RWPE1 (cell line): ENCODE measurements around the gene IFIT1B.
A peak's percentile ranks its signal among the peaks of the same experiment; 100 is the strongest.

Experiments
- CTCF ChIA-PET: fragments of 350-600 bp; sonication (Branson Sonifier 250); formaldehyde crosslinking; extraction: SDS; loops from one replicate; lab custom pipeline; 2021; lab: Yijun Ruan, JAX
- POLR2A ChIA-PET: fragments of 400-600 bp; formaldehyde crosslinking; extraction: SDS; loops from one replicate; lab custom pipeline; 2020; ENCODE audit warnings: antibody characterized with exemption; ENCODE audit not compliant: low non-redundant PET; lab: Yijun Ruan, JAX
- DNase-seq: peaks from one replicate; pipeline ENCODE4 v3.0.0; 2012; ENCODE audit warnings: low spot score
- H3K27ac ChIP-seq: fragments of 450-650 bp; 2 replicates; pipeline ENCODE4 v1.5.1; 2017
- TF ChIP-seq, protein P1 (sequence below): fragments of 450-650 bp; conservative IDR thresholded peaks from 2 replicates; pipeline ENCODE4 v1.5.1; 2017; ENCODE audit warnings: low read depth, mild to moderate bottlenecking

Gene IFIT1B

DNA sequence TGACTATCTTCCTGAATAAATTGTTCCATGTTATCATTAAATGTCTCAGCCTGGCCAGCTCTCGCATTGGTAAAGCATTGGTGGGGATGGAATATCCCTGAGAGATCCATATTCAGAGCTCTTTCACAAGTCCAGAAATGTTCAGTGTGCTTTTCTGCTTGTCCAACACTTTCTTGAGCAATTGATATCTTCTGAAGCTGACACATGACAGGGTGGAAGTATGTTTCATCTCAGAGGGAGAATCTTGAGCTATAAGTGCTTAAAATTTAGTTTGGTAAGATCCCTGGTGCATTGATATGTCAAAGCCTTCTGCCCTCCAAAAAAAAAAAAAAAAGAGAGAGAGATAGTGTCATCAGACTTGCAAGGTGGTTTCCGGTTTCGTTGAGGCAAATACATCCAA lies 42.6 kb upstream of the IFIT1B start:
- no peak overlapping the region for H3K27ac ChIP-seq
- TF ChIP-seq, protein P1, sequence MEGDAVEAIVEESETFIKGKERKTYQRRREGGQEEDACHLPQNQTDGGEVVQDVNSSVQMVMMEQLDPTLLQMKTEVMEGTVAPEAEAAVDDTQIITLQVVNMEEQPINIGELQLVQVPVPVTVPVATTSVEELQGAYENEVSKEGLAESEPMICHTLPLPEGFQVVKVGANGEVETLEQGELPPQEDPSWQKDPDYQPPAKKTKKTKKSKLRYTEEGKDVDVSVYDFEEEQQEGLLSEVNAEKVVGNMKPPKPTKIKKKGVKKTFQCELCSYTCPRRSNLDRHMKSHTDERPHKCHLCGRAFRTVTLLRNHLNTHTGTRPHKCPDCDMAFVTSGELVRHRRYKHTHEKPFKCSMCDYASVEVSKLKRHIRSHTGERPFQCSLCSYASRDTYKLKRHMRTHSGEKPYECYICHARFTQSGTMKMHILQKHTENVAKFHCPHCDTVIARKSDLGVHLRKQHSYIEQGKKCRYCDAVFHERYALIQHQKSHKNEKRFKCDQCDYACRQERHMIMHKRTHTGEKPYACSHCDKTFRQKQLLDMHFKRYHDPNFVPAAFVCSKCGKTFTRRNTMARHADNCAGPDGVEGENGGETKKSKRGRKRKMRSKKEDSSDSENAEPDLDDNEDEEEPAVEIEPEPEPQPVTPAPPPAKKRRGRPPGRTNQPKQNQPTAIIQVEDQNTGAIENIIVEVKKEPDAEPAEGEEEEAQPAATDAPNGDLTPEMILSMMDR, result no peak
- ChIA-PET CTCF (no interaction called here), POLR2A (no interaction called here)
- DNase-seq, result no peak

- ChIA-PET POLR2A (no interaction called here), CTCF (no interaction called here)
- no peak overlapping the region for H3K27ac ChIP-seq
- no peak for DNase-seq
- TF ChIP-seq, protein P1, result no peak
These were observed 41.6 kb upstream of the IFIT1B start for GRCh38 chr10:89336241-89336640.

DNA sequence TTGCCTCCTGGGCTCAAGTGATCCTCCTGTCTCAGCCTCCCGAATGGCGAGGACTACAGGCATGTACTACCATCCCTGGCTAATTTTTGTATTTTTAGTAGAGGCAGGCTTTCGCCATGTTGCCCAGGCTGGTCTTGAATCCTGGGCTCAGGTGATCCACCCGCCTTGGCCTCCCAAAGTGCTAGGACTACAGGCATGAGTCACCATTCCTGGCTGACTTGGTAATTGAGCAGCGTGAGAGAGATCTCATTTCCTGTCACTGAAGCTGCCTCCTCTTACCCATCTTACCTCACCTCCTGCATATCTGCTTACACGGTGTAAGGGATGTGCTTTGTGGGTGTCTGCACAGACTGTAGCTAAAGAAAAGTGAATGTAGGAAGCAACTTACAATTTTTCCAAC lies 40.4 kb upstream of the IFIT1B start:
- DNase-seq, result peak; percentile 54
- TF ChIP-seq, protein P1, result no peak
- CTCF ChIA-PET, result interaction anchor here (0.8 kb wide), 1 partner anchor 19 kb away, joined by 4 read pairs; no protein-coding TSS in a partner anchor
- POLR2A ChIA-PET, result no interaction called here
- H3K27ac ChIP-seq, result peak overlapping the region; percentile 60

- ChIA-PET POLR2A (no interaction called here), CTCF (interaction anchor here (1.1 kb wide), 1 partner anchor 15 kb away, joined by 3 read pairs; no protein-coding TSS in a partner anchor)
- H3K27ac ChIP-seq, result no peak overlapping the region
- TF ChIP-seq, protein P1, result no peak
- DNase-seq, result no peak
These were observed 39.1 kb upstream of the IFIT1B start for GRCh38 chr10:89338713-89339112.

- TF ChIP-seq, protein P1, result no peak
- CTCF ChIA-PET, result no interaction called here
- POLR2A ChIA-PET, result no interaction called here
- no peak overlapping the region for H3K27ac ChIP-seq
- no peak for DNase-seq
These were observed 38.0 kb upstream of the IFIT1B start for GRCh38 chr10:89339875-89340274.

- DNase-seq, result no peak
- POLR2A ChIA-PET, result no interaction called here
- TF ChIP-seq, protein P1, result no peak
- CTCF ChIA-PET, result no interaction called here
- no peak overlapping the region for H3K27ac ChIP-seq
These were observed 36.2 kb upstream of the IFIT1B start for GRCh38 chr10:89341649-89342048.
